Measurements from ENCODE around the gene CCDC83. TPM values are rescaled to one million over a fixed set of nuclear protein-coding genes. Genes with fewer than 3 reads are reported as not detected.
A peak's percentile ranks its signal among the peaks of the same experiment; 100 is the strongest.

CCDC83 gene
- total RNA-seq, 3 donors from 2014 or later (not counting 1 experiment from before 2014, with no cell fraction given) = 0.12 TPM; not detected in 2

GRCh38 chr11:85941380-85941973 lies 86.3 kb downstream of the CCDC83 start:
- Mint-ChIP-seq H3K9me3 (no peaks in the 10 kb centered on the region), H3K4me1 (peaks cover 12 to 14% of the 10 kb centered on the region in 2 donors), H3K4me3 (no peak overlapping the region), H3K36me3 (no peaks in the 10 kb centered on the region), H3K27me3 (ENCODE audit: low read depth in 2 of 2) (no peaks in the 10 kb centered on the region), H3K27ac (no peak overlapping the region)
- DNase-seq = peak in 1 of 2 donors; percentile 30
- TF ChIP-seq CTCF (IDR thresholded peaks at IDR 0.05) = peak; percentile 21
- H3K4me1 ChIP-seq (ENCODE audit: control insufficient read depth, insufficient read depth, low read length) = peaks cover 3% of the 10 kb centered on the region
- no peaks in the 10 kb centered on the region for H3K36me3 ChIP-seq (ENCODE audit: control insufficient read depth, insufficient read depth, low read length)
- H3K27ac ChIP-seq (ENCODE audit: low read length) = no peak overlapping the region
- ATAC-seq = peak in 2 of 3 donors; percentile 48 to 63
- 36% methylated on average over 6 of the region's 6 CpGs for WGBS (ENCODE audit: insufficient coverage)
- H3K9me3 ChIP-seq (ENCODE audit: control insufficient read depth, insufficient read depth, low read length) = no peaks in the 10 kb centered on the region
- intact Hi-C loops (cut with micrococcal nuclease) = loop anchor here (1.0 kb wide), 1 partner anchor 277 kb away; no protein-coding TSS in a partner anchor
- no peak overlapping the region for H3K4me3 ChIP-seq (ENCODE audit: low read length)
- H3K27me3 ChIP-seq (ENCODE audit: control insufficient read depth, insufficient read depth, low read length) = no peaks in the 10 kb centered on the region

- Mint-ChIP-seq H3K27me3 (ENCODE audit: low read depth in 2 of 2) (no peaks in the 10 kb centered on the region), H3K36me3 (no peaks in the 10 kb centered on the region), H3K4me3 (no peak overlapping the region), H3K9me3 (no peaks in the 10 kb centered on the region), H3K27ac (peak overlapping the region in 1 of 2 donors; percentile 41), H3K4me1 (peaks cover 21 to 22% of the 10 kb centered on the region in 2 donors)
- DNase-seq (no peak), ATAC-seq (no peak)
- no peak for TF ChIP-seq CTCF (IDR thresholded peaks at IDR 0.05)
- H3K27ac ChIP-seq (ENCODE audit: low read length) = no peak overlapping the region
- H3K9me3 ChIP-seq (ENCODE audit: control insufficient read depth, insufficient read depth, low read length) = no peaks in the 10 kb centered on the region
- H3K36me3 ChIP-seq (ENCODE audit: control insufficient read depth, insufficient read depth, low read length) = no peaks in the 10 kb centered on the region
- H3K4me3 ChIP-seq (ENCODE audit: low read length) = no peak overlapping the region
- intact Hi-C loops (cut with micrococcal nuclease) = no loop called here
- H3K27me3 ChIP-seq (ENCODE audit: control insufficient read depth, insufficient read depth, low read length) = no peaks in the 10 kb centered on the region
- 100% methylated on average over 1 of the region's 2 CpGs for WGBS (ENCODE audit: insufficient coverage)
- peaks cover 3% of the 10 kb centered on the region for H3K4me1 ChIP-seq (ENCODE audit: control insufficient read depth, insufficient read depth, low read length)
Measured at GRCh38 chr11:85945296-85945695, 90.1 kb downstream of the CCDC83 start.

GRCh38 chr11:85945788-85946187 lies 90.6 kb downstream of the CCDC83 start:
- peaks cover 21 to 22% of the 10 kb centered on the region in 2 donors for H3K4me1 Mint-ChIP-seq
- Histone ChIP-seq H3K4me1 (ENCODE audit: control insufficient read depth, insufficient read depth, low read length) (peaks cover 3% of the 10 kb centered on the region), H3K27ac (ENCODE audit: low read length) (no peak overlapping the region), H3K27me3 (ENCODE audit: control insufficient read depth, insufficient read depth, low read length) (no peaks in the 10 kb centered on the region), H3K36me3 (ENCODE audit: control insufficient read depth, insufficient read depth, low read length) (no peaks in the 10 kb centered on the region), H3K4me3 (ENCODE audit: low read length) (no peak overlapping the region), H3K9me3 (ENCODE audit: control insufficient read depth, insufficient read depth, low read length) (no peaks in the 10 kb centered on the region)
- no peaks in the 10 kb centered on the region for H3K36me3 Mint-ChIP-seq
- intact Hi-C loops (cut with micrococcal nuclease) = no loop called here
- DNase-seq (no peak), ATAC-seq (peak; percentile 63 to 86 (median 69))
- H3K27me3 Mint-ChIP-seq (ENCODE audit: low read depth in 2 of 2) = no peaks in the 10 kb centered on the region
- no peak overlapping the region for H3K4me3 Mint-ChIP-seq
- H3K9me3 Mint-ChIP-seq = no peaks in the 10 kb centered on the region
- peak overlapping the region; percentile 32 to 41 for H3K27ac Mint-ChIP-seq
- TF ChIP-seq CTCF (IDR thresholded peaks at IDR 0.05) = no peak

GRCh38 chr11:85946221-85946620 lies 91.0 kb downstream of the CCDC83 start:
- H3K27me3 ChIP-seq (ENCODE audit: control insufficient read depth, insufficient read depth, low read length) = no peaks in the 10 kb centered on the region
- peaks cover 0 to 1% of the 10 kb centered on the region in 2 donors for H3K9me3 Mint-ChIP-seq
- no peaks in the 10 kb centered on the region for H3K36me3 ChIP-seq (ENCODE audit: control insufficient read depth, insufficient read depth, low read length)
- H3K27ac Mint-ChIP-seq = peak overlapping the region; percentile 32 to 41
- ATAC-seq (no peak), DNase-seq (no peak)
- H3K4me1 ChIP-seq (ENCODE audit: control insufficient read depth, insufficient read depth, low read length) = peaks cover 3% of the 10 kb centered on the region
- peaks cover 21 to 22% of the 10 kb centered on the region in 2 donors for H3K4me1 Mint-ChIP-seq
- H3K27ac ChIP-seq (ENCODE audit: low read length) = no peak overlapping the region
- no peak overlapping the region for H3K4me3 ChIP-seq (ENCODE audit: low read length)
- H3K9me3 ChIP-seq (ENCODE audit: control insufficient read depth, insufficient read depth, low read length) = no peaks in the 10 kb centered on the region
- TF ChIP-seq CTCF (IDR thresholded peaks at IDR 0.05) = no peak
- no peak overlapping the region for H3K4me3 Mint-ChIP-seq
- intact Hi-C loops (cut with micrococcal nuclease) = no loop called here
- H3K36me3 Mint-ChIP-seq = no peaks in the 10 kb centered on the region
- no peaks in the 10 kb centered on the region for H3K27me3 Mint-ChIP-seq (ENCODE audit: low read depth in 2 of 2)

Data from natural killer cell (primary cell).